Colonic mucosa (tissue), 4 donors: Measurements from ENCODE around the gene MRPS10. TPM values are rescaled to one million over a fixed set of nuclear protein-coding genes. Genes with fewer than 3 reads are reported as not detected.

ENCODE experiments used
- DNase-seq: peaks from one replicate; pipeline ENCODE4 v3.0.0-alpha.2; 2020
- H3K27ac ChIP-seq: fragments of 200-600 bp; one replicate; pipeline ENCODE4 v1.8.0; 2021
- H3K27me3 ChIP-seq: fragments of 200-600 bp; one replicate; pipeline ENCODE4 v1.8.0; 2021
- H3K36me3 ChIP-seq: fragments of 200-600 bp; one replicate; pipeline ENCODE4 v1.8.0; 2021
- H3K4me1 ChIP-seq: fragments of 200-600 bp; one replicate; pipeline ENCODE4 v1.8.0; 2021; ENCODE audit warnings: mild to moderate bottlenecking
- H3K4me3 ChIP-seq: fragments of 200-600 bp; one replicate; pipeline ENCODE4 v1.8.0; 2021
- H3K9ac ChIP-seq, 2 donors: one replicate each; pipeline ENCODE4 v1.7.0; 2013; ENCODE audit warnings: control low read depth in 2 of 2, low read depth in 2 of 2, low read length in 2 of 2
- H3K9me3 ChIP-seq: fragments of 200-600 bp; one replicate; pipeline ENCODE4 v1.8.0; 2021
- CTCF ChIP-seq: fragments of 200-600 bp; IDR thresholded peaks from one replicate; pipeline ENCODE4 v1.8.0; 2022; ENCODE audit warnings: antibody characterized with exemption, mild to moderate bottlenecking
- intact Hi-C: fragments of 100-400 bp; cut with DNase I; formaldehyde crosslinking; loops from one replicate; pipeline ENCODE4 v1.14.1; 2022
- total RNA-seq, 2 donors: library from RNA; stranded (reverse); fragmentation: NEBNext Ultra II Directional in 1 of 2; extraction: Animal tissue kit (Norgen Biotek cat#: 25700) in 1 of 2; gene quantifications; one replicate each; pipeline ENCODE4 v1.2.1, GENCODE V29; 2021
- donor health status: healthy.
- donor health status: DM: no; HTN: no; CAD: no.
- donor health status: DM: no; HTN: no; CAD: no.

Gene MRPS10
- total RNA-seq, 2 donors from 2014 or later, result 32.5 to 33.0 TPM

GRCh38 chr6:42250274-42250931 is 32.7 kb upstream of the MRPS10 start:
- no peak for TF ChIP-seq CTCF
- intact Hi-C loops, result no loop called here
- H3K9ac ChIP-seq, result no peak overlapping the region
- no peaks in the 10 kb centered on the region for H3K9me3 ChIP-seq
- H3K4me3 ChIP-seq, result no peak overlapping the region
- H3K27me3 ChIP-seq, result no peaks in the 10 kb centered on the region
- H3K36me3 ChIP-seq, result no peaks in the 10 kb centered on the region
- H3K27ac ChIP-seq, result no peak overlapping the region
- no peak for DNase-seq
- H3K4me1 ChIP-seq, result no peaks in the 10 kb centered on the region

DNA sequence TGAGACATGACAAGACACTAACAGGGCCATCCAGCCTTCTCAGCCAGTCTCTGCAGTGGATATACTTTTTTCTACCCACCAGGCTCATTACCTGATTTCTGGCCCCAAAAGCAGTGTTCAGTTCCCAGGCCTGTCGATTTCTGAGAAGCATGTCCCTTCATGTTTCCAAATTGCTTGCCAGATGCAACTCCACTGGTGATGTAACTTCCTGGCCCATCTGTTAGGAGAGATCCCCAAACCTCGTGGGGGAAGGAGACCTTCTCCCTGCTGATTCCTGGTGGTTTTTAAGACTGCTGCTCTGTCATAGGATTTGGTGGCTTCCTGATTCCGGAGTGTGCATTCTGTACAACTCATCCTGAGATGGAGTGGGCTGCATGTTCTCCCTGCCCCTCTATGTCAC is 31.6 kb upstream of the MRPS10 start:
- Histone ChIP-seq H3K27me3 (no peaks in the 10 kb centered on the region), H3K27ac (no peak overlapping the region), H3K4me1 (no peaks in the 10 kb centered on the region), H3K36me3 (no peaks in the 10 kb centered on the region), H3K4me3 (no peak overlapping the region), H3K9ac (no peak overlapping the region), H3K9me3 (no peaks in the 10 kb centered on the region)
- no peak for DNase-seq
- intact Hi-C loops, result no loop called here
- TF ChIP-seq CTCF, result no peak

GRCh38 chr6:42243046-42243445 is 25.4 kb upstream of the MRPS10 start:
- Histone ChIP-seq H3K27me3 (no peaks in the 10 kb centered on the region), H3K9me3 (no peaks in the 10 kb centered on the region), H3K27ac (no peak overlapping the region), H3K4me3 (no peak overlapping the region), H3K4me1 (no peaks in the 10 kb centered on the region), H3K9ac (no peak overlapping the region), H3K36me3 (no peaks in the 10 kb centered on the region)
- no peak for TF ChIP-seq CTCF
- no peak for DNase-seq
- intact Hi-C loops, result no loop called here

- intact Hi-C loops, result no loop called here
- Histone ChIP-seq H3K9me3 (no peaks in the 10 kb centered on the region), H3K4me3 (no peak overlapping the region), H3K27me3 (no peaks in the 10 kb centered on the region), H3K4me1 (no peaks in the 10 kb centered on the region), H3K36me3 (no peaks in the 10 kb centered on the region), H3K9ac (no peak overlapping the region), H3K27ac (no peak overlapping the region)
- no peak for TF ChIP-seq CTCF
- no peak for DNase-seq
These were observed 24.3 kb upstream of the MRPS10 start for GRCh38 chr6:42241915-42242314.

- intact Hi-C loops, result no loop called here
- H3K9ac ChIP-seq, result no peak overlapping the region
- H3K27ac ChIP-seq, result no peak overlapping the region
- no peaks in the 10 kb centered on the region for H3K9me3 ChIP-seq
- DNase-seq, result no peak
- no peak for TF ChIP-seq CTCF
- no peaks in the 10 kb centered on the region for H3K27me3 ChIP-seq
- no peaks in the 10 kb centered on the region for H3K36me3 ChIP-seq
- no peak overlapping the region for H3K4me3 ChIP-seq
- no peaks in the 10 kb centered on the region for H3K4me1 ChIP-seq
These were observed 22.2 kb upstream of the MRPS10 start for GRCh38 chr6:42239736-42240375.
